Panc1 (cell line): ENCODE measurements around the gene CPAMD8. TPM values are rescaled to one million over a fixed set of nuclear protein-coding genes. Genes with fewer than 3 reads are reported as not detected.

Experiments used
- ATAC-seq: fragments of 200-7000 bp; cut with Tn5 transposase; 2 replicates; pipeline ENCODE4 v1.9.1; 2020; ENCODE audit warnings: mild to moderate bottlenecking, moderate library complexity
- BruUV-seq: library from RNA; stranded (reverse); fragments of 400-500 nt; replicated peaks from 2 replicates; lab custom pipeline; 2021; lab: Mats Ljungman, UMichigan
- CTCF ChIA-PET: fragments of 300-600 bp; sonication (Branson Sonifier 250); formaldehyde crosslinking; loops from one replicate; lab custom pipeline; 2022; ENCODE audit warnings: antibody characterized with exemption; lab: Charles Lee
- POLR2A ChIA-PET: fragments of 300-600 bp; sonication (Branson Sonifier 250); formaldehyde crosslinking; loops from one replicate; lab custom pipeline; 2022; ENCODE audit warnings: antibody characterized with exemption; lab: Charles Lee
- DNase-seq: peaks from one replicate; pipeline ENCODE4 v3.0.0-alpha.2; 2010; ENCODE audit warnings: low read depth, low spot score
- H3K27ac ChIP-seq: 2 replicates; pipeline ENCODE4 v1.5.1; 2011; ENCODE audit warnings: mild to moderate bottlenecking, low read length, inconsistent platforms
- H3K27me3 ChIP-seq: fragments of 200-500 bp; sonication (Bioruptor generic); 2 replicates; pipeline ENCODE4 v1.6.0; 2014; ENCODE audit warnings: low read length, inconsistent platforms; ENCODE audit not compliant: control insufficient read depth, insufficient read depth
- H3K36me3 ChIP-seq: fragments of 200-500 bp; sonication (Bioruptor generic); 2 replicates; pipeline ENCODE4 v1.5.1; 2014; ENCODE audit warnings: inconsistent platforms, mild to moderate bottlenecking, low read length, moderate library complexity; ENCODE audit not compliant: control insufficient read depth, insufficient read depth
- H3K4me1 ChIP-seq: 2 replicates; pipeline ENCODE4 v1.5.1; 2011; ENCODE audit warnings: inconsistent platforms, mild to moderate bottlenecking, low read length, moderate library complexity; ENCODE audit not compliant: control insufficient read depth, insufficient read depth
- H3K4me3 ChIP-seq, 2 experiments: 2 replicates each; pipeline ENCODE4 v1.5.1; 2011 to 2012; ENCODE audit warnings: low read depth in 2 of 2, low read length in 2 of 2, mild to moderate bottlenecking in 2 of 2, inconsistent platforms in 1 of 2, moderate library complexity in 1 of 2
- H3K9me3 ChIP-seq: fragments of 200-500 bp; sonication (Bioruptor generic); 2 replicates; pipeline ENCODE4 v1.5.1; 2014; ENCODE audit warnings: low read depth, mild to moderate bottlenecking, inconsistent platforms, low read length, moderate library complexity; ENCODE audit not compliant: control insufficient read depth, insufficient read depth
- POLR2AphosphoS5 ChIP-seq: IDR thresholded peaks from 2 replicates; pipeline ENCODE4 v1.6.1; 2012; ENCODE audit warnings: mild to moderate bottlenecking, low read depth, low read length, moderate library complexity
- SIN3A ChIP-seq: IDR thresholded peaks from 2 replicates; pipeline ENCODE4 v1.6.1; 2012; ENCODE audit warnings: low read depth, mild to moderate bottlenecking, low read length, moderate library complexity, borderline replicate concordance; ENCODE audit not compliant: insufficient read depth
- TCF7L2 ChIP-seq: IDR thresholded peaks from 2 replicates; pipeline ENCODE4 v1.6.1; 2011; ENCODE audit warnings: mild to moderate bottlenecking, low read depth, low read length, inconsistent platforms
- in situ Hi-C: cut with HindIII; loops from 2 replicates; pipeline ENCODE4 v1.10.0; 2016; ENCODE audit warnings: low sequenced_read_pairs, low pct_unique_long_range_greater_than_20kb
- intact Hi-C: fragments of 100-400 bp; cut with micrococcal nuclease; formaldehyde crosslinking; loops from one replicate; pipeline ENCODE4 v1.10.0; 2022; ENCODE audit not compliant: unreplicated experiment
- total RNA-seq: library from RNA; stranded (reverse); gene quantifications from one replicate; pipeline ENCODE4 v1.2.1, GENCODE V29; 2021; ENCODE audit not compliant: unreplicated experiment
- TF ChIP-seq, protein P1 (sequence below), 2 experiments: IDR thresholded peaks; 2 replicates each; pipeline ENCODE4 v1.6.1; 2011 to 2012; ENCODE audit warnings: low read depth in 2 of 2, control low read depth in 1 of 2, low read length in 1 of 2, mild to moderate bottlenecking in 1 of 2, moderate library complexity in 1 of 2; ENCODE audit not compliant: insufficient read depth in 1 of 2
- TF ChIP-seq, protein P2 (sequence below): fragments of 450-650 bp; IDR thresholded peaks from 2 replicates; pipeline ENCODE4 v1.5.1; 2017; ENCODE audit warnings: mild to moderate bottlenecking

CPAMD8 gene
- total RNA-seq, 1 experiment from 2014 or later, result 2.0 TPM

DNA sequence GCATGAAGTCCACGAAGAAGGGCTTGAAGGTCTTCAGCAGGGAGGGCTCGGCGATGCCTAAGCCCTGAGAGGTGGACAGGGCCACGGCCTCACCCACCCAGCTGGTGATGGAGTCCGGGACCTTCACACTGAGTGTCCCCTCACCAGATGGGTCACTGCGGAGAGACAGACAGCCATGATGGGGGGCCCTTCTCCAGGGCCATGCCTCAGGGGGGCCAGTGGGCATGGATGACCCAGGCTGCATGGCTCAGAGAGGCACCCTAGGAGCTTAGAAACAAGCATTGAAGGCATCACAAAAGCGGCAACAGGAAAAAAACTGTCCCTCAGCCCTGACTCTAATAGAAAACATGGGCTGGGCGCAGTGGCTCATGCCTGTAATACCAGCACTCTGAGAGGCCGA lies 74.6 kb downstream of the CPAMD8 start:
- no peak for ATAC-seq
- POLR2A ChIA-PET, result no interaction called here

DNA sequence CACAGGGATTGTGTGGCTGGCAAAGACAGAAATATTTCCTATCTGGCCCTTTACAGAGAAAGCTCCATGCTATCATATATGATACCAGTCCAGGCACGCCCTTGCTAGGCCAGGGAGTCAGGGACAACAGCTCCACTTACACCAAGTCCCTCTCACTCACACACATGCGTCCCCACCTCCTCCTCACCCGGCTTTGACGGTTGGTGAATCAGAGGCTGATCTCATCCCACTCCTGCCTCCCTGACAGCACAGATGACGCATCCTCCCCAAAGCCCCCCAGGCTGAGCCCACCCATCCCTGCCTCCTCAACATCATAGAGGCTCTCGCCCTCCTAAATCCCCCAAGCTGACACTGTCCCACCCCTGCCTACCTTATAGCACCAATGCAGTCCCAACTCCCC lies 75.1 kb downstream of the CPAMD8 start:
- Histone ChIP-seq H3K27ac (no peak overlapping the region), H3K4me3 (no peak overlapping the region), H3K36me3 (no peaks in the 10 kb centered on the region), H3K9me3 (no peaks in the 10 kb centered on the region), H3K4me1 (no peaks in the 10 kb centered on the region), H3K27me3 (no peaks in the 10 kb centered on the region)
- DNase-seq, result no peak
- TF ChIP-seq TCF7L2 (no peak), POLR2AphosphoS5 (no peak), SIN3A (no peak)
- TF ChIP-seq, protein P1, sequence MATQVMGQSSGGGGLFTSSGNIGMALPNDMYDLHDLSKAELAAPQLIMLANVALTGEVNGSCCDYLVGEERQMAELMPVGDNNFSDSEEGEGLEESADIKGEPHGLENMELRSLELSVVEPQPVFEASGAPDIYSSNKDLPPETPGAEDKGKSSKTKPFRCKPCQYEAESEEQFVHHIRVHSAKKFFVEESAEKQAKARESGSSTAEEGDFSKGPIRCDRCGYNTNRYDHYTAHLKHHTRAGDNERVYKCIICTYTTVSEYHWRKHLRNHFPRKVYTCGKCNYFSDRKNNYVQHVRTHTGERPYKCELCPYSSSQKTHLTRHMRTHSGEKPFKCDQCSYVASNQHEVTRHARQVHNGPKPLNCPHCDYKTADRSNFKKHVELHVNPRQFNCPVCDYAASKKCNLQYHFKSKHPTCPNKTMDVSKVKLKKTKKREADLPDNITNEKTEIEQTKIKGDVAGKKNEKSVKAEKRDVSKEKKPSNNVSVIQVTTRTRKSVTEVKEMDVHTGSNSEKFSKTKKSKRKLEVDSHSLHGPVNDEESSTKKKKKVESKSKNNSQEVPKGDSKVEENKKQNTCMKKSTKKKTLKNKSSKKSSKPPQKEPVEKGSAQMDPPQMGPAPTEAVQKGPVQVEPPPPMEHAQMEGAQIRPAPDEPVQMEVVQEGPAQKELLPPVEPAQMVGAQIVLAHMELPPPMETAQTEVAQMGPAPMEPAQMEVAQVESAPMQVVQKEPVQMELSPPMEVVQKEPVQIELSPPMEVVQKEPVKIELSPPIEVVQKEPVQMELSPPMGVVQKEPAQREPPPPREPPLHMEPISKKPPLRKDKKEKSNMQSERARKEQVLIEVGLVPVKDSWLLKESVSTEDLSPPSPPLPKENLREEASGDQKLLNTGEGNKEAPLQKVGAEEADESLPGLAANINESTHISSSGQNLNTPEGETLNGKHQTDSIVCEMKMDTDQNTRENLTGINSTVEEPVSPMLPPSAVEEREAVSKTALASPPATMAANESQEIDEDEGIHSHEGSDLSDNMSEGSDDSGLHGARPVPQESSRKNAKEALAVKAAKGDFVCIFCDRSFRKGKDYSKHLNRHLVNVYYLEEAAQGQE (IDR thresholded peaks at IDR 0.05; ENCODE audit: insufficient read depth in 1 of 2, low read depth in 2 of 2, low read length in 1 of 2), result no peak
- TF ChIP-seq, protein P2, sequence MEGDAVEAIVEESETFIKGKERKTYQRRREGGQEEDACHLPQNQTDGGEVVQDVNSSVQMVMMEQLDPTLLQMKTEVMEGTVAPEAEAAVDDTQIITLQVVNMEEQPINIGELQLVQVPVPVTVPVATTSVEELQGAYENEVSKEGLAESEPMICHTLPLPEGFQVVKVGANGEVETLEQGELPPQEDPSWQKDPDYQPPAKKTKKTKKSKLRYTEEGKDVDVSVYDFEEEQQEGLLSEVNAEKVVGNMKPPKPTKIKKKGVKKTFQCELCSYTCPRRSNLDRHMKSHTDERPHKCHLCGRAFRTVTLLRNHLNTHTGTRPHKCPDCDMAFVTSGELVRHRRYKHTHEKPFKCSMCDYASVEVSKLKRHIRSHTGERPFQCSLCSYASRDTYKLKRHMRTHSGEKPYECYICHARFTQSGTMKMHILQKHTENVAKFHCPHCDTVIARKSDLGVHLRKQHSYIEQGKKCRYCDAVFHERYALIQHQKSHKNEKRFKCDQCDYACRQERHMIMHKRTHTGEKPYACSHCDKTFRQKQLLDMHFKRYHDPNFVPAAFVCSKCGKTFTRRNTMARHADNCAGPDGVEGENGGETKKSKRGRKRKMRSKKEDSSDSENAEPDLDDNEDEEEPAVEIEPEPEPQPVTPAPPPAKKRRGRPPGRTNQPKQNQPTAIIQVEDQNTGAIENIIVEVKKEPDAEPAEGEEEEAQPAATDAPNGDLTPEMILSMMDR, result no peak
- intact Hi-C loops, result no loop called here
- BruUV-seq, result no TSS peak
- CTCF ChIA-PET, result no interaction called here
- in situ Hi-C loops, result no loop called here
- no peak for ATAC-seq
- POLR2A ChIA-PET, result no interaction called here

More for the DNA sequence above, 74.6 kb downstream of the CPAMD8 start:
- H3K27me3 ChIP-seq, result no peaks in the 10 kb centered on the region
- H3K4me3 ChIP-seq, result no peak overlapping the region
- DNase-seq, result no peak
- CTCF ChIA-PET, result no interaction called here
- intact Hi-C loops (no loop called here), in situ Hi-C loops (no loop called here)
- BruUV-seq, result no TSS peak
- TF ChIP-seq, protein P2, result no peak
- TF ChIP-seq, protein P1 (IDR thresholded peaks at IDR 0.05; ENCODE audit: insufficient read depth in 1 of 2, low read depth in 2 of 2, low read length in 1 of 2), result no peak
- TF ChIP-seq SIN3A (no peak), POLR2AphosphoS5 (no peak)
- H3K36me3 ChIP-seq, result no peaks in the 10 kb centered on the region
- no peaks in the 10 kb centered on the region for H3K4me1 ChIP-seq
- no peak overlapping the region for H3K27ac ChIP-seq
- no peaks in the 10 kb centered on the region for H3K9me3 ChIP-seq
